GM21423 (cell line): Measurements from ENCODE around the gene SPATA31A1.
"Not testable (repeated sequence)": the region's sequence is repeated elsewhere in the genome, so short reads cannot be mapped to it uniquely, and the experiment has no call there.

Experiments used
- ATAC-seq: cut with Tn5 transposase; IDR thresholded peaks from one replicate; pipeline ENCODE4 v1.9.1; 2021; ENCODE audit warnings: mild to moderate bottlenecking, moderate library complexity; ENCODE audit not compliant: unreplicated experiment

Gene SPATA31A1

GRCh38 chr9:39355369-39355768, at the start of gene SPATA31A1:
Gene SPATA31A1 (plus strand): TSS chr9:39355669. CDS start chr9:39355731, 62 bp downstream.
- ATAC-seq = not testable (repeated sequence)

- not testable (repeated sequence) for ATAC-seq
Observed at GRCh38 chr9:39407261-39408204, 52.1 kb downstream of the SPATA31A1 start.

GRCh38 chr9:39411254-39411940, 55.9 kb downstream of the SPATA31A1 start:
- not testable (repeated sequence) for ATAC-seq
